GM18505 (cell line): Measurements from ENCODE around the gene SCUBE1.

Experiments used
- ATAC-seq: cut with Tn5 transposase; IDR thresholded peaks from one replicate; pipeline ENCODE4 v1.9.1; 2021; ENCODE audit not compliant: unreplicated experiment
- POLR2A ChIP-seq: IDR thresholded peaks from 4 replicates; pipeline ENCODE4 v1.6.1; 2011; ENCODE audit warnings: borderline replicate concordance; ENCODE audit not compliant: insufficient read depth, insufficient read length; ENCODE audit errors: extremely low read depth

Gene SCUBE1

GRCh38 chr22:43230971-43231723 lies 112.0 kb downstream of the SCUBE1 start:
- ATAC-seq, result no peak
- TF ChIP-seq POLR2A, result no peak

- no peak for ATAC-seq
- TF ChIP-seq POLR2A, result no peak
Observed at GRCh38 chr22:43230571-43230970, 112.6 kb downstream of the SCUBE1 start.

- TF ChIP-seq POLR2A, result no peak
- ATAC-seq, result no peak
Observed at GRCh38 chr22:43228863-43229262, 114.3 kb downstream of the SCUBE1 start.

GRCh38 chr22:43228330-43228729 lies 114.8 kb downstream of the SCUBE1 start:
- no peak for ATAC-seq
- no peak for TF ChIP-seq POLR2A

GRCh38 chr22:43227239-43227630 lies 115.9 kb downstream of the SCUBE1 start:
- TF ChIP-seq POLR2A, result no peak
- no peak for ATAC-seq

- TF ChIP-seq POLR2A, result no peak
- no peak for ATAC-seq
Observed at GRCh38 chr22:43226377-43227238, 116.6 kb downstream of the SCUBE1 start.

GRCh38 chr22:43225609-43226008 lies 117.6 kb downstream of the SCUBE1 start:
- no peak for TF ChIP-seq POLR2A
- no peak for ATAC-seq

GRCh38 chr22:43222987-43223386 lies 120.2 kb downstream of the SCUBE1 start:
- ATAC-seq, result no peak
- no peak for TF ChIP-seq POLR2A

GRCh38 chr22:43222262-43222661 lies 120.9 kb downstream of the SCUBE1 start:
- ATAC-seq, result no peak
- no peak for TF ChIP-seq POLR2A

GRCh38 chr22:43220625-43221380 lies 122.4 kb downstream of the SCUBE1 start:
- no peak for TF ChIP-seq POLR2A
- ATAC-seq, result no peak

- TF ChIP-seq POLR2A, result no peak
- ATAC-seq, result no peak
Observed at GRCh38 chr22:43218786-43219185, 124.4 kb downstream of the SCUBE1 start.

- ATAC-seq, result no peak
- TF ChIP-seq POLR2A, result no peak
Observed at GRCh38 chr22:43217285-43218030, 125.7 kb downstream of the SCUBE1 start.

- no peak for ATAC-seq
- TF ChIP-seq POLR2A, result no peak
Observed at GRCh38 chr22:43216738-43217137, 126.4 kb downstream of the SCUBE1 start.
